Endodermal cell (in vitro differentiated cells): ENCODE measurements around the gene PVALB. TPM values are rescaled to one million over a fixed set of nuclear protein-coding genes. Genes with fewer than 3 reads are reported as not detected.

Source experiments
- DNase-seq: peaks from one replicate; pipeline ENCODE4 v3.0.0-alpha.2; 2017
- H3K27ac ChIP-seq: 2 replicates; pipeline ENCODE4 v1.5.1; 2013; ENCODE audit warnings: mild to moderate bottlenecking, low read depth, low read length, moderate library complexity
- H3K27me3 ChIP-seq: 2 replicates; pipeline ENCODE4 v1.6.1; 2013; ENCODE audit warnings: mild to moderate bottlenecking, low read length, moderate library complexity; ENCODE audit not compliant: insufficient read depth, control insufficient read depth, poor library complexity, severe bottlenecking
- H3K36me3 ChIP-seq: 2 replicates; pipeline ENCODE4 v1.7.0; 2013; ENCODE audit warnings: mild to moderate bottlenecking, low read length, moderate library complexity; ENCODE audit not compliant: control insufficient read depth, insufficient read depth
- H3K4me1 ChIP-seq: one replicate; pipeline ENCODE4 v1.7.0; 2013; ENCODE audit warnings: low read length; ENCODE audit not compliant: control insufficient read depth, insufficient read depth
- H3K4me3 ChIP-seq: 2 replicates; pipeline ENCODE4 v1.5.1; 2013; ENCODE audit warnings: mild to moderate bottlenecking, low read length, moderate library complexity
- H3K9ac ChIP-seq: 2 replicates; pipeline ENCODE4 v1.6.1; 2013; ENCODE audit warnings: mild to moderate bottlenecking, low read length, moderate library complexity; ENCODE audit not compliant: poor library complexity, severe bottlenecking; ENCODE audit errors: extremely low read depth
- H3K9me3 ChIP-seq: 2 replicates; pipeline ENCODE4 v1.6.1; 2013; ENCODE audit warnings: mild to moderate bottlenecking, low read length, moderate library complexity; ENCODE audit not compliant: control insufficient read depth
- H3K27ac Mint-ChIP-seq: 2 replicates; pipeline ENCODE4 v1.8.0; 2020; ENCODE audit warnings: mixed read lengths
- H3K27me3 Mint-ChIP-seq: 2 replicates; pipeline ENCODE4 v1.8.0; 2021; ENCODE audit warnings: mild to moderate bottlenecking, mixed read lengths; ENCODE audit not compliant: insufficient read depth
- H3K36me3 Mint-ChIP-seq: 2 replicates; pipeline ENCODE4 v1.8.0; 2020; ENCODE audit warnings: low read depth, mixed read lengths
- H3K4me1 Mint-ChIP-seq: 2 replicates; pipeline ENCODE4 v1.8.0; 2020; ENCODE audit warnings: mixed read lengths
- H3K4me3 Mint-ChIP-seq: 2 replicates; pipeline ENCODE4 v1.8.0; 2020; ENCODE audit warnings: mild to moderate bottlenecking, moderate library complexity, mixed read lengths
- H3K9me3 Mint-ChIP-seq: 2 replicates; pipeline ENCODE4 v1.8.0; 2020; ENCODE audit warnings: mild to moderate bottlenecking, mixed read lengths
- WGBS, 2 experiments: methylation state at CpG; one replicate each; pipeline versions ENCODE4 v1.1.5 to v1.1.7; 2013; ENCODE audit warnings: missing lambda C conversion rate in 2 of 2, mixed read lengths in 1 of 2; ENCODE audit not compliant: insufficient coverage in 1 of 2, insufficient read length in 1 of 2; 5-methylcytosine and 5-hydroxymethylcytosine counted together
- long read RNA-seq, 4 experiments: library from polyadenylated mRNA in 2 of 4; library from RNA in 1 of 4; library from capped mRNA in 1 of 4; stranded (forward) in 3 of 4; unstranded in 1 of 4; transcript quantifications; one replicate each; pipeline ENCODE4 v2.0.0, GENCODE V29; 2020 to 2021; ENCODE audit warnings: inconsistent platforms in 1 of 4
- polyA plus RNA-seq, 2 experiments: library from polyadenylated mRNA; stranded (reverse); fragments of 50-300 nt; gene quantifications; one replicate each; pipeline ENCODE4 v1.2.3, GENCODE V29; 2013
- total RNA-seq, 2 donors: library from RNA; stranded (reverse); fragmentation: NEBNext Ultra II Directional in 1 of 2; extraction: Animal tissue kit (Norgen Biotek cat#: 25700) in 1 of 2; gene quantifications; 2 replicates in 1 of 2; 3 replicates in 1 of 2; pipeline ENCODE4 v1.2.1, GENCODE V29; 2021
- TF ChIP-seq, protein P1 (sequence below): fragments of 200-600 bp; sonication (generic); conservative IDR thresholded peaks from 2 replicates; pipeline ENCODE4 v1.5.0; 2021; ENCODE audit warnings: antibody characterized with exemption, mild to moderate bottlenecking

PVALB gene, protein sequence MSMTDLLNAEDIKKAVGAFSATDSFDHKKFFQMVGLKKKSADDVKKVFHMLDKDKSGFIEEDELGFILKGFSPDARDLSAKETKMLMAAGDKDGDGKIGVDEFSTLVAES
- not detected for total RNA-seq
- 1.1 TPM for polyA plus RNA-seq (2013, experiment 1 of 2)
- 0.58 TPM for polyA plus RNA-seq (2013, experiment 2 of 2)
- long read RNA-seq, experiment 1: 0 reads
- long read RNA-seq, experiment 2: 0 reads
- long read RNA-seq, experiment 3: 0 reads
- long read RNA-seq, experiment 4: 0 reads

GRCh38 chr22:36816636-36817524 is at the start of gene PVALB:
PVALB (minus strand) TSS chr22:36817035; CDS start chr22:36817005, 30 bp downstream.
- peak; percentile 79 for DNase-seq
- H3K9me3 Mint-ChIP-seq: no peaks in the 10 kb centered on the region
- peaks cover 79% of the 10 kb centered on the region for H3K27me3 Mint-ChIP-seq
- H3K27ac ChIP-seq: no peak within 1 kb of the TSS
- peak within 1 kb of the TSS; percentile 70 for H3K4me3 ChIP-seq
- H3K27me3 ChIP-seq: peaks cover 78% of the 10 kb centered on the region
- TF ChIP-seq, protein P1, sequence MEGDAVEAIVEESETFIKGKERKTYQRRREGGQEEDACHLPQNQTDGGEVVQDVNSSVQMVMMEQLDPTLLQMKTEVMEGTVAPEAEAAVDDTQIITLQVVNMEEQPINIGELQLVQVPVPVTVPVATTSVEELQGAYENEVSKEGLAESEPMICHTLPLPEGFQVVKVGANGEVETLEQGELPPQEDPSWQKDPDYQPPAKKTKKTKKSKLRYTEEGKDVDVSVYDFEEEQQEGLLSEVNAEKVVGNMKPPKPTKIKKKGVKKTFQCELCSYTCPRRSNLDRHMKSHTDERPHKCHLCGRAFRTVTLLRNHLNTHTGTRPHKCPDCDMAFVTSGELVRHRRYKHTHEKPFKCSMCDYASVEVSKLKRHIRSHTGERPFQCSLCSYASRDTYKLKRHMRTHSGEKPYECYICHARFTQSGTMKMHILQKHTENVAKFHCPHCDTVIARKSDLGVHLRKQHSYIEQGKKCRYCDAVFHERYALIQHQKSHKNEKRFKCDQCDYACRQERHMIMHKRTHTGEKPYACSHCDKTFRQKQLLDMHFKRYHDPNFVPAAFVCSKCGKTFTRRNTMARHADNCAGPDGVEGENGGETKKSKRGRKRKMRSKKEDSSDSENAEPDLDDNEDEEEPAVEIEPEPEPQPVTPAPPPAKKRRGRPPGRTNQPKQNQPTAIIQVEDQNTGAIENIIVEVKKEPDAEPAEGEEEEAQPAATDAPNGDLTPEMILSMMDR: no peak
- H3K36me3 Mint-ChIP-seq: no peaks in the 10 kb centered on the region
- no peak within 1 kb of the TSS for H3K9ac ChIP-seq
- peaks cover 4% of the 10 kb centered on the region for H3K4me1 Mint-ChIP-seq
- WGBS, 2 experiments: 1 to 5% methylated on average over 16 to 75 of the region's 75 CpGs
- H3K9me3 ChIP-seq: no peaks in the 10 kb centered on the region
- peak within 1 kb of the TSS; percentile 53 for H3K4me3 Mint-ChIP-seq
- no peak within 1 kb of the TSS for H3K27ac Mint-ChIP-seq
- no peaks in the 10 kb centered on the region for H3K4me1 ChIP-seq
- no peaks in the 10 kb centered on the region for H3K36me3 ChIP-seq

GRCh38 chr22:36865346-36865745 is 48.5 kb upstream of the PVALB start:
- H3K4me1 Mint-ChIP-seq: no peaks in the 10 kb centered on the region

GRCh38 chr22:36864454-36865215 is 47.8 kb upstream of the PVALB start:
- H3K9me3 ChIP-seq: no peaks in the 10 kb centered on the region
- no peak overlapping the region for H3K9ac ChIP-seq
- H3K36me3 ChIP-seq: no peaks in the 10 kb centered on the region
- Mint-ChIP-seq H3K27me3 (peaks cover 14% of the 10 kb centered on the region), H3K4me3 (no peak overlapping the region), H3K36me3 (no peaks in the 10 kb centered on the region), H3K9me3 (no peaks in the 10 kb centered on the region), H3K4me1 (no peaks in the 10 kb centered on the region), H3K27ac (no peak overlapping the region)
- WGBS, 2 experiments: 88 to 93% methylated on average over 11 to 14 of the region's 14 CpGs
- no peaks in the 10 kb centered on the region for H3K27me3 ChIP-seq
- TF ChIP-seq, protein P1: no peak
- peak; percentile 27 for DNase-seq
- H3K4me3 ChIP-seq: no peak overlapping the region
- H3K4me1 ChIP-seq: no peaks in the 10 kb centered on the region
- H3K27ac ChIP-seq: no peak overlapping the region

More at GRCh38 chr22:36865346-36865745, 48.5 kb upstream of the PVALB start:
- peak; percentile 84 for DNase-seq
- Histone ChIP-seq H3K9me3 (no peaks in the 10 kb centered on the region), H3K36me3 (no peaks in the 10 kb centered on the region), H3K27me3 (no peaks in the 10 kb centered on the region), H3K9ac (no peak overlapping the region), H3K4me1 (no peaks in the 10 kb centered on the region), H3K27ac (no peak overlapping the region), H3K4me3 (no peak overlapping the region)
- peaks cover 17% of the 10 kb centered on the region for H3K27me3 Mint-ChIP-seq
- no peaks in the 10 kb centered on the region for H3K36me3 Mint-ChIP-seq
- no peak overlapping the region for H3K27ac Mint-ChIP-seq
- WGBS, 2 experiments: 38% methylated on average over 4 to 13 of the region's 13 CpGs
- H3K4me3 Mint-ChIP-seq: no peak overlapping the region
- TF ChIP-seq, protein P1: no peak
- H3K9me3 Mint-ChIP-seq: no peaks in the 10 kb centered on the region
